Keratinocyte (primary cell): ENCODE measurements around the gene SEC24C. TPM values are rescaled to one million over a fixed set of nuclear protein-coding genes. Genes with fewer than 3 reads are reported as not detected.
A peak's percentile ranks its signal among the peaks of the same experiment; 100 is the strongest.
"Not testable (repeated sequence)": the region's sequence is repeated elsewhere in the genome, so short reads cannot be mapped to it uniquely, and the experiment has no call there.

Experiments
- DNase-seq: peaks from one replicate; pipeline ENCODE4 v3.0.0-alpha.2; 2011; ENCODE audit warnings: low read depth, missing footprints, low spot score
- FAIRE-seq: peaks from 2 replicates; lab custom pipeline; 2011; peaks lifted over from hg19 to GRCh38; lab: Jason Lieb, UNC
- H2AFZ ChIP-seq: 2 replicates; pipeline ENCODE4 v1.6.0; 2012; ENCODE audit warnings: low read length, control low read depth, inconsistent platforms; ENCODE audit not compliant: control insufficient read depth
- H3K27ac ChIP-seq: 2 replicates; pipeline ENCODE4 v1.5.1; 2011; ENCODE audit warnings: low read length; ENCODE audit not compliant: control insufficient read depth, insufficient read depth
- H3K27me3 ChIP-seq: 3 replicates; pipeline ENCODE4 v1.6.0; 2011; ENCODE audit warnings: low read length; ENCODE audit not compliant: control insufficient read depth, insufficient read depth; ENCODE audit errors: extremely low read depth
- H3K36me3 ChIP-seq, 2 experiments: 2 replicates in 1 of 2; 3 replicates in 1 of 2; pipeline ENCODE4 v1.5.1; 2011; ENCODE audit warnings: low read length in 2 of 2, mild to moderate bottlenecking in 1 of 2; ENCODE audit not compliant: control insufficient read depth in 2 of 2, insufficient read depth in 2 of 2; ENCODE audit errors: extremely low read depth in 1 of 2
- H3K4me1 ChIP-seq: 3 replicates; pipeline ENCODE4 v1.5.1; 2011; ENCODE audit warnings: low read length; ENCODE audit not compliant: control insufficient read depth, insufficient read depth; ENCODE audit errors: extremely low read depth
- H3K4me2 ChIP-seq: 3 replicates; pipeline ENCODE4 v1.6.0; 2011; ENCODE audit warnings: low read depth, low read length; ENCODE audit not compliant: control insufficient read depth, insufficient read depth; ENCODE audit errors: extremely low read depth
- H3K4me3 ChIP-seq, 3 experiments: fragments of 200-600 bp in 1 of 3; sonication (generic) in 1 of 3; 2 replicates in 2 of 3; 3 replicates in 1 of 3; pipeline ENCODE4 v1.5.1; 2011 to 2016; ENCODE audit warnings: low read length in 3 of 3, mild to moderate bottlenecking in 3 of 3, control low read depth in 2 of 3, inconsistent platforms in 1 of 3, low read depth in 1 of 3, mixed read lengths in 1 of 3, mixed run types in 1 of 3, moderate library complexity in 1 of 3; ENCODE audit not compliant: control insufficient read depth in 2 of 3, insufficient read depth in 2 of 3; ENCODE audit errors: extremely low read depth in 1 of 3
- H3K79me2 ChIP-seq: 2 replicates; pipeline ENCODE4 v1.6.0; 2012; ENCODE audit warnings: low read length; ENCODE audit not compliant: control insufficient read depth, insufficient read depth
- H3K9ac ChIP-seq: 3 replicates; pipeline ENCODE4 v1.6.0; 2011; ENCODE audit warnings: low read length; ENCODE audit not compliant: control insufficient read depth, insufficient read depth; ENCODE audit errors: extremely low read depth
- H3K9me1 ChIP-seq: 3 replicates; pipeline ENCODE4 v1.6.0; 2011; ENCODE audit warnings: low read length; ENCODE audit not compliant: control insufficient read depth, insufficient read depth; ENCODE audit errors: extremely low read depth
- H3K9me3 ChIP-seq: 2 replicates; pipeline ENCODE4 v1.5.1; 2012; ENCODE audit warnings: low read depth, low read length; ENCODE audit not compliant: control insufficient read depth
- H4K20me1 ChIP-seq: 3 replicates; pipeline ENCODE4 v1.6.0; 2011; ENCODE audit warnings: low read length; ENCODE audit not compliant: control insufficient read depth, insufficient read depth; ENCODE audit errors: extremely low read depth
- dilution Hi-C: fragments of 300-500 bp; cut with MboI; formaldehyde crosslinking; loops from one replicate; pipeline ENCODE4 v1.7.0; 2020; ENCODE audit warnings: low sequenced_read_pairs; ENCODE audit not compliant: extremely low pct_ligation_motif_present
- polyA plus RNA-seq, 5 experiments: library from polyadenylated mRNA; depleted of rRNA in 3 of 5; stranded (reverse) in 3 of 5; stranded (forward) in 1 of 5; unstranded in 1 of 5; fragments of >200 nt; gene quantifications; 1 replicate in 1 of 5; 2 replicates in 3 of 5; 3 replicates in 1 of 5; pipeline versions ENCODE4 v1.2.1 to v1.2.3, GENCODE V29; 2011 to 2012; ENCODE audit warnings: missing spikeins in 2 of 5, low read depth in 1 of 5, low replicate concordance in 1 of 5

SEC24C gene
- polyA plus RNA-seq, 1 donor (not counting 4 experiments of a cell fraction or from before 2014, with no cell fraction given) = 65.3 TPM

- FAIRE-seq, H3K9me3 ChIP-seq, H3K4me2 ChIP-seq, H4K20me1 ChIP-seq, dilution Hi-C loops, H3K27me3 ChIP-seq, H3K79me2 ChIP-seq, H3K4me3 ChIP-seq, H3K9ac ChIP-seq, H2AFZ ChIP-seq, H3K36me3 ChIP-seq, H3K27ac ChIP-seq, H3K4me1 ChIP-seq, DNase-seq, H3K9me1 ChIP-seq: not testable (repeated sequence)
Measured at GRCh38 chr10:73703924-73704323, 40.2 kb upstream of the SEC24C start.

- H3K36me3 ChIP-seq, H2AFZ ChIP-seq, H3K27me3 ChIP-seq, H3K4me1 ChIP-seq, dilution Hi-C loops, H3K79me2 ChIP-seq, H4K20me1 ChIP-seq, H3K4me3 ChIP-seq, H3K9me3 ChIP-seq, H3K9ac ChIP-seq, H3K9me1 ChIP-seq, H3K27ac ChIP-seq, DNase-seq, FAIRE-seq, H3K4me2 ChIP-seq: not testable (repeated sequence)
Measured at GRCh38 chr10:73705506-73706072, 38.6 kb upstream of the SEC24C start.

GRCh38 chr10:73706488-73706887 lies 37.7 kb upstream of the SEC24C start:
- H2AFZ ChIP-seq, H3K9me3 ChIP-seq, H3K36me3 ChIP-seq, FAIRE-seq, H4K20me1 ChIP-seq, H3K27me3 ChIP-seq, H3K79me2 ChIP-seq, H3K27ac ChIP-seq, H3K4me3 ChIP-seq, dilution Hi-C loops, H3K9me1 ChIP-seq, H3K9ac ChIP-seq, H3K4me1 ChIP-seq: not testable (repeated sequence)
- DNase-seq = peak; percentile 7
- peak overlapping the region; percentile 10 for H3K4me2 ChIP-seq

- H4K20me1 ChIP-seq, H3K9ac ChIP-seq, H3K79me2 ChIP-seq, H3K4me3 ChIP-seq, H3K27ac ChIP-seq, H3K9me3 ChIP-seq, H3K36me3 ChIP-seq, FAIRE-seq, DNase-seq, H3K4me1 ChIP-seq, dilution Hi-C loops, H3K27me3 ChIP-seq, H2AFZ ChIP-seq, H3K9me1 ChIP-seq, H3K4me2 ChIP-seq: not testable (repeated sequence)
Measured at GRCh38 chr10:73707628-73708027, 36.5 kb upstream of the SEC24C start.

GRCh38 chr10:73708122-73708521 lies 36.0 kb upstream of the SEC24C start:
- H3K4me3 ChIP-seq, H3K9me3 ChIP-seq, H3K9me1 ChIP-seq, H4K20me1 ChIP-seq, H3K4me1 ChIP-seq, H3K4me2 ChIP-seq, dilution Hi-C loops, H3K27ac ChIP-seq, FAIRE-seq, H3K9ac ChIP-seq, H3K36me3 ChIP-seq, H3K27me3 ChIP-seq, H2AFZ ChIP-seq, DNase-seq, H3K79me2 ChIP-seq: not testable (repeated sequence)
